ENCODE data around the gene FLOT2.
"Not testable (repeated sequence)": the region's sequence is repeated elsewhere in the genome, so short reads cannot be mapped to it uniquely, and the experiment has no call there.

FLOT2 gene

DNA sequence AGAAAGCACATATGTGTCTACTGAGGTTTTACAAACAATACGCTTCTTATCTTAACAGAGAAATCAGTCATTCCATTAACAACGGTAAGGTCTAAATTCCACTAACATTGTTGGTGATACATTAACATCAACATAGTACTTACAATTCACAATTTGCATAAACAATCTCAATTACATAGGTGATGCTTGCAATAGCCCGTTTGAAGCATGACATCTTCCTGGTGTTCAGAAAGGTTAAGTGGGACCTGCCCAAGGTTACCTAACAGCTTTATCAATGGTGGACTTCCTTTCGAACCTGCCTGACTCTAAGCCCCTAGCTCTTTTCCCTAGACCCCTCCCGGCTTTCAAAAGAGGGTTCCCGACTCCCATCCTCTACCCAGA, 55.6 kb downstream of the FLOT2 start:
- no peak for DNase-seq

DNA sequence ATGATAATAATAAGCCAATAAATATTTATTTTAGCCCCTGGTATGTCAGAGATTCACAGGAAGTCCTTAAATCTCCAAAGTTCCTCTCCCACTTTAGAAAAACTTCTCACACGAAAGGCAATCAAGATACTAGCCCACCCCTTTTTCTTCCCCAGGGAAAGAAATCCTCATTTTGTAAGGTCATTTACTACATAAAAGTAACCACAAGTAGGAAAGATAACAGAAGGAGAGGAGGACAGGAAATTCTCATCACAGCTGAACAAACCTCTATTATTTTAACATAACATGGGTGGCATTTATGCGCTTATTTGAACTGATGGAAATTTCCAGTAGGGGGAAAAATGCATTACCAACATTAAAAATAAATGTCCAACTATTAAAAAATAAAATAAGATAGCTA, 58.3 kb downstream of the FLOT2 start:
- no peak for DNase-seq

- DNase-seq = not testable (repeated sequence)
Measured at GRCh38 chr17:28836541-28836940, 61.0 kb downstream of the FLOT2 start.

- no peak for DNase-seq
Measured at GRCh38 chr17:28834420-28834819, 63.1 kb downstream of the FLOT2 start.

All from NCI-H1417 (cell line).